ENCODE data around the gene OR2T35. TPM values are rescaled to one million over a fixed set of nuclear protein-coding genes. Genes with fewer than 3 reads are reported as not detected.
A peak's percentile ranks its signal among the peaks of the same experiment; 100 is the strongest.
"Not testable (repeated sequence)": the region's sequence is repeated elsewhere in the genome, so short reads cannot be mapped to it uniquely, and the experiment has no call there.

The OR2T35 gene
- not detected in 2 replicates for total RNA-seq (2014; rRNA removed)
- polyA plus RNA-seq (2012): not detected

DNA sequence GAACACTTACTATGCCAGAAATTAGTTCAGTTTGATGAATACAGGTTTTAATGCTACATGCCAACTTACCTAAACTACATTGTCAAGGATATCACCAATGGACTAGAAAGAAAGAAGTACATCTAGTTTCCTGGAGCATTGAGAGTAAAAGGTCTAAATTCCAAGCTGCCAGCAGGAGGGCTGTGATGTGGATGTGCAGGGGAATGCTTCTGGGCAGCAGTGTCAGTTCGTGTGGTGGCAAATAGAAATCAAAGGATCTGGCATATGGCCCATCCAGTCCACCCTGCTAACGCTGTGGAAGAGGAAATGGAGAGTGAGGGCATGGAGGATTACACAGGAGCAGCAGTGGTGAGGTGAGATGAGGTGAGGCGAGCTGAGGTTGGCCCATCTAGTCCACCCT, at the start of gene OR2T35:
OR2T35 (minus strand) TSS at position 101 of the 400 bp plus-strand sequence. CDS start 6,020 bp downstream, outside the sequence.
- not testable (repeated sequence) for DNase-seq (ENCODE audit: low read depth)

DNA sequence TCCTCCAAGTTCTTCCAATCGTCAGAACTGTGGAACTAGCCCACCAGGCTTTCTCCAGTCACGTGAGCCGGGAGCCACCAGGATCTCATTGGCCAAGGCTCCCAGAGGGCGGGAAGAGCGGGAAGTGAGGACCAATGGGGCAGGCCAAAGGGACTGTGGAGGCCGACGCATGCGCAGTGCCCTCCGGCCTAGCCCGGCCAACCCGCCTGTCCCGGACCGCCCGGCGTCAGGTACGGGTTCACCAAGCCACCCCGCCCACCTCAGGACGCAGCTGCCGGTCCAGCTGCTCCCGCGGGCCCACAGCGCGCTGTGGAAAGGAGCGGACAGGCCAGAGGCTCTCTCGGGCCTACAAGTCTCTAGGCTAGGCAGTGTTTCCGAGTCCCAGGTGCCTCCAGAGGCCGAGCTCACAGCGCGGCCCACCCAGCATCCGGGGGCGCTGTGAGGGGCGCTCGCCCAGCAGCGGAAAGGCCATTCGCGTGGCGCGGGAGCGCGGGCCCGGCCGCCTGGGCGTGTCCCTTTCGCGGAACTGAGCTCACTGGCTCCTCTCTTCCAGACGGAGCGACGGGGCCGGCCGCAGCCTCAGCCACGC, 46.6 kb upstream of the OR2T35 start:
- no peak for DNase-seq (ENCODE audit: low read depth)

- DNase-seq (ENCODE audit: low read depth): no peak
These were observed 43.6 kb upstream of the OR2T35 start for GRCh38 chr1:248688527-248689298.

- DNase-seq (ENCODE audit: low read depth): no peak
These were observed 41.7 kb upstream of the OR2T35 start for GRCh38 chr1:248686815-248687214.

- DNase-seq (ENCODE audit: low read depth): no peak
These were observed 36.6 kb upstream of the OR2T35 start for GRCh38 chr1:248681651-248682050.

- peak; percentile 7 for DNase-seq (ENCODE audit: low read depth)
These were observed 24.9 kb upstream of the OR2T35 start for GRCh38 chr1:248670003-248670402.

- DNase-seq (ENCODE audit: low read depth): not testable (repeated sequence)
These were observed 18.6 kb upstream of the OR2T35 start for GRCh38 chr1:248663453-248664328.

- not testable (repeated sequence) for DNase-seq (ENCODE audit: low read depth)
These were observed 11.7 kb upstream of the OR2T35 start for GRCh38 chr1:248656797-248657196.

DNA sequence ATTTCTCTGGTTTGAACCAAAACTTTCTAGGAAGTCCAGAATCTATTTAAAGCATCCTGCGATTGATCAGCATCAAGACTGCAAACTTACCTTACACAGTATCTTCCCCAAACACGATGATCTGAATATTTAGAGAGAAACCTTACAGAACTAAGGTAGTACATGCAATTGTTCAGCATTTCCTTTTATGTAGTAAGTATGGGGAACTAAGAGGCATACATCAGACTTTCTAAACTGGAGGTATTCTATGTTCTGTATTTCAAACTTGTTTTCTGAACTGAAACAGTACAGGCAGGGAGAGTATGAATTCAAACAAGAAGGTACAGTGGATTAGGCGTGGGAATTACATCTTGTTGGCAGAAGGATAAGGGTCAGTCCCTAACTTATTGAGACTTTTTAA, 10.3 kb upstream of the OR2T35 start, which contains the start of gene OR2T27:
OR2T27 (minus strand) TSS at position 175 of the 400 bp plus-strand sequence. CDS start 4,644 bp downstream, outside the sequence.
- DNase-seq (ENCODE audit: low read depth): not testable (repeated sequence)

GRCh38 chr1:248648770-248649536, 3.9 kb upstream of the OR2T35 start:
- not testable (repeated sequence) for DNase-seq (ENCODE audit: low read depth)

GRCh38 chr1:248642971-248643651, 2.0 kb downstream of the OR2T35 start:
- not testable (repeated sequence) for DNase-seq (ENCODE audit: low read depth)

DNA sequence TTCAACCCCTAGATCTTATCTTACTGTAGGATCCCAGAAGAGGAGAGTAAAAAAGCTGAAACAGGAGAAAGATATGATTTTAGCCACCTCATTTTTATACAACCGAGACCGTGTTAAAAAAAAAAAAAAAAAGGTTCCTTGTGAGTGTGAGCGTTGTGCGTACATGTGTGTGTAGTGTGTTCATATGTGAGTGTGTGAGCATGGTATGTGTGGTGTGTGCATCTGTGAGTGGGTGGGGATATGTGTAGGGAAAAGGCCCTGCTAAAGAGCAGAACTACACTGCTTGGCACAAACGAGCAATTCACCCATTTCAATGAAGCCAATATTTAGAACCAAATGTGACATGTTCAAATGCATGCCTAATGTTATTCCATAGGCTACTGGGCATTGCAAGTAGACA, 3.5 kb downstream of the OR2T35 start:
- not testable (repeated sequence) for DNase-seq (ENCODE audit: low read depth)

GRCh38 chr1:248640906-248641305, 4.2 kb downstream of the OR2T35 start:
- not testable (repeated sequence) for DNase-seq (ENCODE audit: low read depth)

DNA sequence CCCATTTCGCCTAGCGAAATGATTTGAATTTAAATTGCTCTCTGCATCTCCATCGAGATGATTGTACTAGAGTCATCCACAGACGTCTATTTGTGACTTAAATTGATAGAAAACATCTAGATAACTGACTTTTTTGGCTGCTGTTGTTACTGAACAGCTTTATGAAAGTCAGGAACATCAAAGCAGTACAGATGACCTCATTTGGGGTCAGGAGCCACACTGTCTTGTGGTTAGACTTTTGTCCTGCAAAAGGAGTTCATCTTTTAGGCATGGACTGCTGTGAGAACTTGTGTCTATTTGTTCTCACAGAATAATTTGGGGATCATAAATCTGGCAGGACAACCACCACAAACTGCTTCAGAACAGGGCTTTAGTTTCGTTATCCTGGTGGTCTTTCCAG, 5.4 kb downstream of the OR2T35 start:
- not testable (repeated sequence) for DNase-seq (ENCODE audit: low read depth)

DNA sequence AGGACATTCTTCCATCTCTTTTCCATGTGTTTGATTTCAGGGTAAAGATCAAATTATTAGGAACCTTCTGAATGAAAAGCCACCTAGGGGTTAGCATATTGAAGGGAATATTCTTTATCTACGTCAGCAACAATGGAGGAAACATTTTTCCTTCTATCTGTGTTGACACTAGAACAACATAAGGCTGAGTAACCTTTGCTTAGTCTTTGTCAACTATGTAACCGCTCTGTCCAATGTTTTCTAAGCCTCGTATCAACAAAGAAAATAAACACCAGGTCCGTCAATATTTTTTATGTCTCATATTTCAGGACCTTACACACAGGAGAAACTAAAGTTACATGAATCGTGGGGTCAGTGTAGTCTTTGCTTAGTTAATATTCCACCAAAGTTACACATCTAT, 8.5 kb downstream of the OR2T35 start:
- not testable (repeated sequence) for DNase-seq (ENCODE audit: low read depth)

GRCh38 chr1:248634991-248635390, 10.1 kb downstream of the OR2T35 start, which contains the start of gene OR2T11:
Gene OR2T11, minus strand, starts transcription at chr1:248635091. Its CDS starts 7,963 bp downstream, at chr1:248627128.
- not testable (repeated sequence) for DNase-seq (ENCODE audit: low read depth)

DNA sequence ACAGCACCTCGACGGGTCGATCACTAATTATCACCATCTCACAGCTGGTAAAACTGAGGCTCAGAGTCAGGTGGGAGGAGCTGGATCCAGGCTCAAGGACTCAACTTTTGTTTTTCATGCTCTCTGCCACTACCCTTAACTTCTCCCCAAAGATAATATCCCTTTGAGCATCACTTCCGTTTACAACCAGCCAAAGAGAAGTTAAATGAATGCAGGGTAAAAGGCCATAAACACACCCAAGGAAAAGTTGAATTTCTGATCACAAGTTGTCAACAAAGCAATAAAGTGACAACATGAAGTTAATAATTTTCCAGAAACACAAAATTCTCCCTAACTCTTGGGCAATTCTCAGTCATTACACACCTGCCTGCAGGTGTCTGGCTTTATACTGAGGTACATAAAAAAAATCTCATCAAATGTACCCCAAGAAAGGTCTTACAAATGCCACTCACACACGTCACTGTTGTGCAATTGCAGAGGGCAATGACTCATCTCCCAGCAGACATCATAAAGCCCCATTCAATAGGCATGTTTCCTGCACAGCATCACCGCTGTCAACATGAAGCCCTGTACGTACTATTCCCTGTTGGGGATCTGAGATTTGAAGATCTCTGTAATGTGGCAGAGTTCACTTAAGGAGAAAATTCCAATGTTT, 13.6 kb downstream of the OR2T35 start:
- no peak for DNase-seq (ENCODE audit: low read depth)

DNA sequence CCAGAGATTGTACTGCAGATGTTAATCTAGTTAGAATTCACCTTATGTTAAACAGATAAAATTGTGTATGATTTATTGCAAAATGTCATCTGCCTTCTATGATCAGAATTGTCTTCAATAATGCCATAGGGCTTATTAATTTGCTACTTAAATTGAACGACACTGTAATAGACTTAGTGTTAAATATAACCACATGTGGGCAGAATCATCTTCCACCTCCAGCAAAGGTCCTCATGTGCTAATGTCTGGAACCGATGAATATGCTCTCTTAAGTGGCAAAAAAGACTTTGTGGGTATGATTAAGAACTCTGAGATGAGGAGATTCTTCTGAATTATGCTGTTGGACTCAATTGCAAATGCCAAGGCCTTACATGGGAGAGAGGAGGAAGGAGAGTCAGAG, 14.5 kb downstream of the OR2T35 start:
- no peak for DNase-seq (ENCODE audit: low read depth)

- DNase-seq (ENCODE audit: low read depth): no peak
These were observed 16.9 kb downstream of the OR2T35 start for GRCh38 chr1:248627971-248628844.
